GM18909 (cell line): ENCODE measurements around the gene TRIM4.

ENCODE experiments used
- ATAC-seq: cut with Tn5 transposase; IDR thresholded peaks from one replicate; pipeline ENCODE4 v1.9.1; 2021; ENCODE audit warnings: mild to moderate bottlenecking; ENCODE audit not compliant: unreplicated experiment, poor library complexity

TRIM4 gene

DNA sequence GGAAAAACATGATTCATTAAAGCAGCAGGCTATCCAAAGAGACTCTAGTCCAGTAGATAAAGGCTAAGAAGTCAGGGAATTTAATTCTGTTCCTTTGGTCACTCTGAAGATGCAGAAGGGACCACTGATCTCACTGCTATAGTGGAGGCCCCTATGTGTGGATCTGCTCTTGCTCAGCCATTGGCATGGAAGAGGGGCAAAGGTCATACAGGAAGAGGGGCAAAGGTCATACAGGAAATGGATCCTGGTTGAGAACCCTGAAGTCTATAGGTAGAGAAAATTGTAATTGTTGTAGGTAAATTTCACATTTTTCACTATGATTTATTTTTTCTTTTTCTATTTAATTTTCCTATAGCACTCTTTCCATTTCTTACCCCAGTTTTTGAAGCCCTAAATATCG lies 64.1 kb downstream of the TRIM4 start:
- no peak for ATAC-seq

DNA sequence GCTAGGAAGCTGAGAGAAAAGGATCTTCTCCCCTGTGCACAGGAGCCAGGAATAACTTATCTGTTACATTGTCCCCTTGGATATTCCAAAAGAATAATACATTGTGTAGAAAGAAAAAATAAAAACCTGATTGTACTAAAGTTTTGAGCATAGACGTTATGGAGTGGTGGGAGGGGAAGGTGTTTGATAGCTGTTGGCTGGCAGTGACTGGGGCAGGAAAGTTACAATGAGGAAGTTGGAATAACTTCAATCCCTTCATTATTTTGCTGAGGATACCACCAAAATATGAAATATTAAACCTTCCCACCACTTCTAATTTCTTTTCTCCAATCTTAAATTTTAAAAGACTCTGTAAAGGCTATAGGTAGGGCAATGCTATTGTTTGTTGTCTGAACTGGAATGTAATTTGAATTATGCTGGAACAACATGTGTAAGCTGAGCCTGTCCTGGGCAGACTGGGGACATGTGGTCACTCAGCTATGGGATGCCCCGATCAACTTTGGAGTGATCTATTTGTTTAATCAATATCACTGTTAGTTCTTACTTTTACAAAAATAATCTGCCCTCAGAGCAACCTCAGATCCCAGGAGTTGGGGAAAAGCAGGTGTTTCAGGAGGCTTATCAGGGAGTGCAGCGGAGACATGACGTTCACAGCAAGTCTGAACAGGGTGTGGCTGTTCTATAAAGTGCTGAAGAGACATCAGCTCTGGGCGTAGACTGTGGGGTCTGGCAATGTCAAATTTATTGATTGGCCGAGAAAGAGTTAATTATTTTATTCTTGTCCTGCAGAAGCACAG lies 70.7 kb downstream of the TRIM4 start:
- no peak for ATAC-seq

DNA sequence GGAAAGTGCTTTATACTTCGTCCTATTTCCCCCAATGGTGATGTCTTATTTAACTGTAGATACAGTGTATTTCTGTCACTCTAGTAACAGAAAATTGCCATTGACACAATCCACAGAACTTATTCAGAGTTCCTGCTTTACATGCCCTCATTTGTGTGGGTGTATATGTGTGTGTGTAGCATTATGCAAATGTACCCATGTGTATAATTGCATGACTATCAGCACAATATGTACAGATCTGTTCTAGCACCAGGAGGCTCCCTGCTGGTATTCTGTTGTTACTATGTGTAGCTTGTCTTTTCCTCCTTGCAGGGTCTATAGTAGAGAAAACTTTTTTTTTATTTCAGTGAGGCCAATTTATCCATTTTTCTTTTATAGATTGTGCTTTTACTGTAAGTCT lies 75.0 kb downstream of the TRIM4 start:
- ATAC-seq, result no peak

DNA sequence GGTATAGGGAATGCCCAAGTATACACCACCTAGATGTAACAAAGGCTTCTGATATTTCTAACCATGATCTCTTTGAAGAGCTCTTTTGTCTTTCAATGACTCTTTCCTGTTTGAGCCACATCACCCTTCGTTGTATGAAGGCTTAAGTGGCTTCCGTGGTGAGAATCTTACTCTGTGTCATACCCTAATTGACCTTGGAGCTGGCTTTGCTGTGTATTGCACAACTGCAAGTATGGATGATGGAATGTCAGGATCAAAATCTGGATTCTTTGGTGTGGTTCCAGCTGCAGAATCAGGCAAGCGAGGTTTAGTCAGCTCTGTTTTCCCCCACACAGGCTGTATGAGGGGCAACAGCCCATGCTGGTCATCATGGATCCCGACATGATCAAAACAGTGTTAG lies 75.5 kb downstream of the TRIM4 start:
- ATAC-seq, result no peak

DNA sequence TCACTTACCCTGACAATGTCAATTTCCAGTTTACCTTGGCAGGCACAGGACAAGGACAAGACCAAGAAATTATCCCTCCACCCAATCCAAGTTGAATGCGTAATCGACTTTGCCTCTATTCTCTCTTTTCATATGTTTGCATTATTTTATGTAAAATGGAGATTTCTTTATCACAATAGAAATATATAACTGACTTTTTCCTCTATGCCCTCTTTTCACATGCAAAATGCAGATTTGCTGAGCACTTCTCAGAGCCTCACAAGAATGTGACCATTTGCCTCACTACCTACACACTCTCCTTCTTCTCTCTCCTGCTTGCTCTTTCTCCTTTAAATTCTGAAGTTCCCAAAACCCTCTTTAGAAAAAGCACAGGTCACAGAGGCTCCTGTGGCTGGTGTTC lies 76.4 kb downstream of the TRIM4 start:
- ATAC-seq, result no peak
